ENCODE results near the gene FIGN. TPM values are rescaled to one million over a fixed set of nuclear protein-coding genes. Genes with fewer than 3 reads are reported as not detected.

The FIGN gene
- polyA plus RNA-seq (ENCODE audit: insufficient read length in 3 of 3), result 10 to 100 TPM in 2 of 3 donors, 1 to 10 TPM in 1; 9.3 to 15.2 (median 12.6) TPM
- long read RNA-seq, donor 1, result 0 reads
- long read RNA-seq, donor 2, full-length matches to known transcripts, result 6 of 6 reads
- long read RNA-seq, donor 2, partial matches to known transcripts, result 0 of 6 reads
- long read RNA-seq, donor 2, other reads (novel, unspliced or antisense), result 0 of 6 reads
- long read RNA-seq, donor 3, full-length matches to known transcripts, result 1 of 1 reads
- long read RNA-seq, donor 3, partial matches to known transcripts, result 0 of 1 reads
- long read RNA-seq, donor 3, other reads (novel, unspliced or antisense), result 0 of 1 reads
- long read RNA-seq, donor 4, full-length matches to known transcripts, result 5 of 5 reads
- long read RNA-seq, donor 4, partial matches to known transcripts, result 0 of 5 reads
- long read RNA-seq, donor 4, other reads (novel, unspliced or antisense), result 0 of 5 reads
- long read RNA-seq, donor 5, result 0 reads
- long read RNA-seq, donor 6, full-length matches to known transcripts, result 3 of 3 reads
- long read RNA-seq, donor 6, partial matches to known transcripts, result 0 of 3 reads
- long read RNA-seq, donor 6, other reads (novel, unspliced or antisense), result 0 of 3 reads
- long read RNA-seq, donor 7, full-length matches to known transcripts, result 7 of 7 reads
- long read RNA-seq, donor 7, partial matches to known transcripts, result 0 of 7 reads
- long read RNA-seq, donor 7, other reads (novel, unspliced or antisense), result 0 of 7 reads
- long read RNA-seq, donor 8, full-length matches to known transcripts, result 2 of 2 reads
- long read RNA-seq, donor 8, partial matches to known transcripts, result 0 of 2 reads
- long read RNA-seq, donor 8, other reads (novel, unspliced or antisense), result 0 of 2 reads
- long read RNA-seq, donor 9, full-length matches to known transcripts, result 5 of 5 reads
- long read RNA-seq, donor 9, partial matches to known transcripts, result 0 of 5 reads
- long read RNA-seq, donor 9, other reads (novel, unspliced or antisense), result 0 of 5 reads
- long read RNA-seq, donor 10, full-length matches to known transcripts, result 1 of 1 reads
- long read RNA-seq, donor 10, partial matches to known transcripts, result 0 of 1 reads
- long read RNA-seq, donor 10, other reads (novel, unspliced or antisense), result 0 of 1 reads
- long read RNA-seq, donor 11, full-length matches to known transcripts, result 2 of 2 reads
- long read RNA-seq, donor 11, partial matches to known transcripts, result 0 of 2 reads
- long read RNA-seq, donor 11, other reads (novel, unspliced or antisense), result 0 of 2 reads
- long read RNA-seq, donor 12, full-length matches to known transcripts, result 6 of 6 reads
- long read RNA-seq, donor 12, partial matches to known transcripts, result 0 of 6 reads
- long read RNA-seq, donor 12, other reads (novel, unspliced or antisense), result 0 of 6 reads
- long read RNA-seq, donor 13, full-length matches to known transcripts, result 2 of 2 reads
- long read RNA-seq, donor 13, partial matches to known transcripts, result 0 of 2 reads
- long read RNA-seq, donor 13, other reads (novel, unspliced or antisense), result 0 of 2 reads
- long read RNA-seq, donor 14, result 0 reads
- long read RNA-seq, donor 15, full-length matches to known transcripts, result 1 of 1 reads
- long read RNA-seq, donor 15, partial matches to known transcripts, result 0 of 1 reads
- long read RNA-seq, donor 15, other reads (novel, unspliced or antisense), result 0 of 1 reads
- long read RNA-seq, donor 16, partial matches to known transcripts, result 0 of 1 reads
- long read RNA-seq, donor 16, other reads (novel, unspliced or antisense), result 0 of 1 reads

DNA sequence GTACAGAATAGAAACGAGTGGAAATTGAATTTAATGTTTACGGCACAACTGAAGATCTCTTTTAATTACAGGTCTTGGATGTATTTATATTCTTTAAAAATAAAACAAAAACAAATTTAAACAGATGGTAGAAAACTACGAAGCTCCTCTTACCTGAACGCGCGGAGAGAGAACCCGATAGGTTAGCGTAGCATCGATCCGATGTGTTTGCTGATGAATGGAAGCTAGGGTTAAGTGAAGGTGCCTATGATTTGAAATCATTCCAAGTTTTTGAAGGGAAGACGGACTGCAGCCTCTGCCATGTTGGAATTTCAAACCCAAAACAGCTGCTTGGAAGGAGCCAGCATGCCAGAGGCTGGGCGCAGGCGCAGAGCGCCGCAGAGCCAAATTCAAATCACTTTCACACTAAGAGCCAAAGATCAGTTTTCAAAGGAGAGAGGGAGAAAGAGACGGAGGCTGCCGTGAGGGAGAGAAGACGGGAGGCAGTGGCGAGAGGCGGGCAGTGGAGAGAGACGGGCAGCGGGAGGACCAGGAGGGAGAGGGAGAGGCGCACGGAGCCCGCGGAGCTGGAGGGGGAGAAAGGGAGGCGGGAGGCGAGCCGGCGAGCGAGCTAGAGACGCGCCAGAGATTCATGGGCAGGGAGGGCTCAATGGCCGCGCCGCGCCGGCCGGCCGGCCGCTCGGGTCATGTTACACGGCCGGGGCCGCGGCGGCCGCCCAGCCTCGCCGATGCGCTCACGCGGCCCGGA, at the start of gene FIGN:
Gene FIGN (minus strand): TSS at position 324 of the 748 bp plus-strand sequence. CDS start 1,081 bp downstream, outside the sequence.
- DNase-seq, result peak; percentile 92

DNA sequence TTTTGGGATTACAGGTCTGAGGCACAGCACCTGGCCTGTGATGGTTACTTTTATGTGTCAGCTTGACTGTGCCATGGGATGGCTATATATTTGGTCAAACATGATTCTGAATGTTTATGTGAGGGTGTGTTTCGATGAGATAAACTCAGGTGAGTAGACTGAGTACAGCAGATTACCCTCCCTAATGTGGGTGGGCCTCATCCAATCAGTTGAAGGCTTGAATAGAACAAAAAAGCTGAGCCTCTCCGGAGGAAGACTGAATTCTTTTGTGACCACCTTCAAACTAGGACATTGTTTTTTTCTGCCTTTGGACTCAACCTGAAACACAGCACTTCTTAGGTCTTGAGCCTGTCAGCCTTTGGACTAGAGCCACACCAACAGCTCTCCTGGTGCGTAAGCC, 49.4 kb upstream of the FIGN start:
- DNase-seq, result no peak

GRCh38 chr2:163779970-163780597, 44.3 kb upstream of the FIGN start:
- no peak for DNase-seq

- no peak for DNase-seq
Measured at GRCh38 chr2:163778045-163778781, 42.4 kb upstream of the FIGN start.

GRCh38 chr2:163775304-163775703, 39.5 kb upstream of the FIGN start:
- no peak for DNase-seq

- no peak for DNase-seq
Measured at GRCh38 chr2:163774862-163775261, 39.1 kb upstream of the FIGN start.

- DNase-seq, result no peak
Measured at GRCh38 chr2:163773276-163773675, 37.5 kb upstream of the FIGN start.

- DNase-seq, result no peak
Measured at GRCh38 chr2:163771596-163771995, 35.8 kb upstream of the FIGN start.

DNA sequence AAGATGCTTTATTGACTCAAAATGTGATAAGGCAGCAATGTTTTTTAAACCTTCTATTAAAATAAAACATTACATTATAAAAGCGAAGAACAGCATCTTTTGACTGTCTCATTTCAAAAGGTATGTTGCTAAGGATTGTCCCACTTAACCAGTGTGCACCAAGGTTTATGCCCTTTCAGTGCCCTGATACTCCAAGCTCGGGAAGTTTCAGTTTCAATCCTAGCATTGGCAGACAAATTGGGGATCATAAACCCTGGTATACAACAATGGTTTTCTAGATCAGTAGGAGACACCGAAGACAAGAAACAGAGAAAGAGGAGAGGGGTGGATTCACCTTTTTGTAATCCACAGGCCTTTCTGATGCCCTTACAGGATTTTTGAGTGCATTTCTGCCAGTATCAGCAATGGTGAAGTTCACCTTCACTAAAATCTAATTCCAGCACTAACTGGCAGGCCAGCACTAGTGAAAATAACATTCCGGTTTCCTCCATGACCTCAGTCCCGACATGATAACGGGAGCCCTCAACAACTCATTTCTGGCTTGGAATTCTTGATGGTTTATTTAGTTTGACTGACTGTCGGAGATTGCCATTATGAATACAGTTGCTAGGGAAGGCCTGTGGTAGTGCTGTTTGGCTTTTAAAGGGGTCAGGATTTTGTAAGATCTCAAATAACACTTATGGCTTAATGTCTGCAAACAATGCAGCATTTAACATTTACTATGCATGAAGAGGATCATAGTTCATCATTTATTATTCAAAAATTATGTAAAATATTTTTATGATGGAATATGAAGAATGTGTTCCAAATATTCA, 33.3 kb upstream of the FIGN start:
- no peak for DNase-seq

- DNase-seq, result no peak
Measured at GRCh38 chr2:163767097-163767496, 31.3 kb upstream of the FIGN start.

DNA sequence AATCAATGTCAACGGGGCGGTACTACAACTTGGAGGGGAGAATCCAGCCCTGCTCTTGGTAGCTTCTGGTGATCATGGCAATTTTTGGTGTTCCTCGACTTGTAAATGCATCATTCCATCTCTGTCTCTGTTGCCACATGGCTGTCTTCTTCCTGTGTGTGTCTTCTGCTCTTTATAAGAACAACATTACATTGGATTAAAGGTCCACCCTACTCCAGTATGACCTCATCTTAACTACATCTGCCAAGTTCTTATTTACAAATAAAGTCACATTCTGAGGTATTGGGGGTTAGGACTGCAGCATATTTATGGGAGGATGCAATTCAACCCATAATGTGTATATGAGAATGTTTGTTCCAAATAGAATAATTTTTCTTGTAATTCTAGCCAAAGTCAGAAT, 28.8 kb upstream of the FIGN start:
- no peak for DNase-seq

- DNase-seq, result no peak
Measured at GRCh38 chr2:163759013-163759412, 23.2 kb upstream of the FIGN start.

DNA sequence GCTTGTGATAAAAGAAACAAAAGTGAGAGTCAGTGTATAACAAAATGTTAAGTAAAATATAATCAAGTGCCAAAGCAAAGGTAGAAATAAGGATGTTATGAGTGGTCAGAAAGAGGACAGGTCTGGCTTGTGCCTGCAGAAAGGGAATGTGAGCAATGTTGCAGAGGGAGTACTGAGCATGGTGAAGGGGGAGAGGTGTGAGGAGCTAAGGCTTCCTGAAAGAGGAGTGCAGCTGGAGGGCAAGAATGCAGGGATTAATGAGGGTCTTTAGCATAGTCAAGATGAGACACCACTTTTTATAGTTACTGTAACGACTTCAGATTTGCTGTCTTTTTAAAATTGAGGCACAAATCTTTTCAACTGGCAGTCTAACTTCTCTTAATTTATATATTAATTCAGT, 22.0 kb upstream of the FIGN start:
- no peak for DNase-seq

GRCh38 chr2:163756588-163756987, 20.8 kb upstream of the FIGN start:
- DNase-seq, result no peak

DNA sequence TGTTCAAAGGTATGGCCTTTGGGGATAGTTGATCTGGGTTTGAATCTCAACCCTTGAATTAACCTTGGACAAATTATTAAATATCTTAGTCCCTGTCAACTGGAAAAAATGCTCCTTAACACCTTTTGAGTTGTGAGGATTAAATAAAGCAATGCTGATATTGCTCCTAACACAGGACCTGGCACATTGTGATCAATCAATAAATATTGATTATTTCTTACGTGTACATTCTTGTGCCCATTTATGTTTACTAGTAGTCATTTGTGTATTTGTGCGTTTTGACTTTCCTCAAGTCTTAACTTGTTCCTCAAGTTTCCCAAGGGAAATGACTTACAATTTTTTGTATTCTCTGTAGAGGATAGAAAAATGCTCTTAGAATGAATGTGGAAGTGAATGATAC, 19.6 kb upstream of the FIGN start:
- no peak for DNase-seq

GRCh38 chr2:163753726-163754125, 17.9 kb upstream of the FIGN start:
- DNase-seq, result no peak

GRCh38 chr2:163752267-163752666, 16.5 kb upstream of the FIGN start:
- DNase-seq, result no peak

DNA sequence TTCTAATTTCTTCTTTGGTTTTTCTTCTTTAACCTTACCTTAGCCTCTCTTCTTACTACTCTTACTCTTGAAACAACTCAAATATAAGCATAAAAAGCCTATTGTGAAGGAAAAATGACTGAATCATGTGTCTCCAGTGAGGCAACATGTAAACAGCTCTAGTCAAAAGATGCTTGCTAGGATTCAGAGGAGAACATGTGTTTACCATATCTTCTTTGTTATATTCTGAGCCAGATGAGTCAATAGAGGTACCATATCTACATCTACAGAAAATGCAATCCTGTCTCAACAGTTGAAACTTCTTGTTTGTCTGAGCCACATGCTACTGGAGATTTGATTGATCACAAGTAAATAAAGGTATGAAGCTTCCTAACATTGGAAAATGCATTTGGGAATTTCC, 15.9 kb upstream of the FIGN start:
- no peak for DNase-seq
